Muscle layer of duodenum (tissue), 2 donors: ENCODE data around the gene NLRP4.

Experiments
- H3K27ac ChIP-seq: one replicate; pipeline ENCODE4 v1.7.0; 2013; ENCODE audit warnings: mild to moderate bottlenecking, low read length
- H3K27me3 ChIP-seq: one replicate; pipeline ENCODE4 v1.7.0; 2013; ENCODE audit warnings: low read depth, mild to moderate bottlenecking, control low read depth, low read length
- H3K36me3 ChIP-seq, 2 donors: one replicate each; pipeline ENCODE4 v1.7.0; 2013; ENCODE audit warnings: low read length in 2 of 2, control low read depth in 1 of 2, mild to moderate bottlenecking in 1 of 2; ENCODE audit not compliant: insufficient read depth in 2 of 2, control insufficient read depth in 1 of 2
- H3K4me1 ChIP-seq, 2 donors: one replicate each; pipeline ENCODE4 v1.7.0; 2013; ENCODE audit warnings: low read length in 2 of 2, mild to moderate bottlenecking in 2 of 2, control low read depth in 1 of 2, moderate library complexity in 1 of 2; ENCODE audit not compliant: insufficient read depth in 2 of 2, control insufficient read depth in 1 of 2
- H3K4me3 ChIP-seq, 2 donors: one replicate each; pipeline ENCODE4 v1.7.0; 2013; ENCODE audit warnings: low read length in 2 of 2, low read depth in 1 of 2, mild to moderate bottlenecking in 1 of 2
- H3K9me3 ChIP-seq, 2 donors: one replicate each; pipeline ENCODE4 v1.7.0; 2013; ENCODE audit warnings: low read length in 2 of 2, control low read depth in 1 of 2, mild to moderate bottlenecking in 1 of 2; ENCODE audit not compliant: control insufficient read depth in 1 of 2
- donor health status: healthy.

Gene NLRP4

GRCh38 chr19:55832676-55833075 lies 3.7 kb upstream of the NLRP4 start:
- H3K9me3 ChIP-seq: no peaks in the 10 kb centered on the region
- no peaks in the 10 kb centered on the region for H3K36me3 ChIP-seq
- H3K27ac ChIP-seq: no peak overlapping the region
- H3K4me1 ChIP-seq: no peaks in the 10 kb centered on the region
- H3K27me3 ChIP-seq: no peaks in the 10 kb centered on the region
- no peak overlapping the region for H3K4me3 ChIP-seq

GRCh38 chr19:55838251-55838650 lies 1.9 kb downstream of the NLRP4 start:
- H3K27me3 ChIP-seq: no peaks in the 10 kb centered on the region
- peaks cover 0 to 5% of the 10 kb centered on the region in 2 donors for H3K9me3 ChIP-seq
- no peaks in the 10 kb centered on the region for H3K4me1 ChIP-seq
- H3K27ac ChIP-seq: no peak overlapping the region
- no peaks in the 10 kb centered on the region for H3K36me3 ChIP-seq
- H3K4me3 ChIP-seq: no peak overlapping the region

GRCh38 chr19:55838906-55839305 lies 2.6 kb downstream of the NLRP4 start:
- Histone ChIP-seq H3K9me3 (peaks cover 0 to 5% of the 10 kb centered on the region in 2 donors), H3K36me3 (no peaks in the 10 kb centered on the region), H3K4me1 (no peaks in the 10 kb centered on the region), H3K27me3 (no peaks in the 10 kb centered on the region), H3K27ac (no peak overlapping the region), H3K4me3 (no peak overlapping the region)

GRCh38 chr19:55855160-55855559 lies 18.8 kb downstream of the NLRP4 start:
- H3K4me3 ChIP-seq: no peak overlapping the region
- no peaks in the 10 kb centered on the region for H3K9me3 ChIP-seq
- H3K27ac ChIP-seq: no peak overlapping the region
- H3K27me3 ChIP-seq: no peaks in the 10 kb centered on the region
- H3K36me3 ChIP-seq: no peaks in the 10 kb centered on the region
- H3K4me1 ChIP-seq: no peaks in the 10 kb centered on the region

GRCh38 chr19:55857149-55857548 lies 20.8 kb downstream of the NLRP4 start:
- Histone ChIP-seq H3K4me3 (no peak overlapping the region), H3K27ac (no peak overlapping the region), H3K36me3 (no peaks in the 10 kb centered on the region), H3K9me3 (no peaks in the 10 kb centered on the region), H3K27me3 (no peaks in the 10 kb centered on the region), H3K4me1 (no peaks in the 10 kb centered on the region)

- Histone ChIP-seq H3K4me3 (no peak overlapping the region), H3K27ac (no peak overlapping the region), H3K27me3 (no peaks in the 10 kb centered on the region), H3K9me3 (no peaks in the 10 kb centered on the region), H3K4me1 (no peaks in the 10 kb centered on the region), H3K36me3 (no peaks in the 10 kb centered on the region)
Observed at GRCh38 chr19:55857974-55858373, 21.6 kb downstream of the NLRP4 start.

GRCh38 chr19:55858401-55858800 lies 22.1 kb downstream of the NLRP4 start:
- H3K9me3 ChIP-seq: no peaks in the 10 kb centered on the region
- H3K36me3 ChIP-seq: no peaks in the 10 kb centered on the region
- H3K4me1 ChIP-seq: no peaks in the 10 kb centered on the region
- no peak overlapping the region for H3K4me3 ChIP-seq
- H3K27me3 ChIP-seq: no peaks in the 10 kb centered on the region
- H3K27ac ChIP-seq: no peak overlapping the region

GRCh38 chr19:55858969-55859368 lies 22.6 kb downstream of the NLRP4 start:
- no peaks in the 10 kb centered on the region for H3K9me3 ChIP-seq
- no peak overlapping the region for H3K27ac ChIP-seq
- no peaks in the 10 kb centered on the region for H3K4me1 ChIP-seq
- H3K4me3 ChIP-seq: no peak overlapping the region
- no peaks in the 10 kb centered on the region for H3K27me3 ChIP-seq
- no peaks in the 10 kb centered on the region for H3K36me3 ChIP-seq

GRCh38 chr19:55866521-55866920 lies 30.2 kb downstream of the NLRP4 start:
- Histone ChIP-seq H3K9me3 (no peaks in the 10 kb centered on the region), H3K4me3 (no peak overlapping the region), H3K4me1 (no peaks in the 10 kb centered on the region), H3K27ac (no peak overlapping the region), H3K36me3 (no peaks in the 10 kb centered on the region), H3K27me3 (no peaks in the 10 kb centered on the region)

GRCh38 chr19:55867101-55867500 lies 30.8 kb downstream of the NLRP4 start:
- no peak overlapping the region for H3K4me3 ChIP-seq
- no peaks in the 10 kb centered on the region for H3K36me3 ChIP-seq
- H3K9me3 ChIP-seq: no peaks in the 10 kb centered on the region
- H3K27ac ChIP-seq: no peak overlapping the region
- no peaks in the 10 kb centered on the region for H3K4me1 ChIP-seq
- H3K27me3 ChIP-seq: no peaks in the 10 kb centered on the region

GRCh38 chr19:55870736-55871135 lies 34.4 kb downstream of the NLRP4 start:
- Histone ChIP-seq H3K36me3 (no peaks in the 10 kb centered on the region), H3K27ac (no peak overlapping the region), H3K27me3 (no peaks in the 10 kb centered on the region), H3K4me3 (no peak overlapping the region), H3K9me3 (peaks cover 0 to 6% of the 10 kb centered on the region in 2 donors), H3K4me1 (no peaks in the 10 kb centered on the region)

- Histone ChIP-seq H3K36me3 (no peaks in the 10 kb centered on the region), H3K9me3 (peaks cover 4 to 21% of the 10 kb centered on the region in 2 donors), H3K4me3 (no peak overlapping the region), H3K4me1 (no peaks in the 10 kb centered on the region), H3K27me3 (no peaks in the 10 kb centered on the region), H3K27ac (no peak overlapping the region)
Observed at GRCh38 chr19:55877211-55877610, 40.9 kb downstream of the NLRP4 start.
